ENCODE results near the gene UMAD1.

Gene UMAD1

DNA sequence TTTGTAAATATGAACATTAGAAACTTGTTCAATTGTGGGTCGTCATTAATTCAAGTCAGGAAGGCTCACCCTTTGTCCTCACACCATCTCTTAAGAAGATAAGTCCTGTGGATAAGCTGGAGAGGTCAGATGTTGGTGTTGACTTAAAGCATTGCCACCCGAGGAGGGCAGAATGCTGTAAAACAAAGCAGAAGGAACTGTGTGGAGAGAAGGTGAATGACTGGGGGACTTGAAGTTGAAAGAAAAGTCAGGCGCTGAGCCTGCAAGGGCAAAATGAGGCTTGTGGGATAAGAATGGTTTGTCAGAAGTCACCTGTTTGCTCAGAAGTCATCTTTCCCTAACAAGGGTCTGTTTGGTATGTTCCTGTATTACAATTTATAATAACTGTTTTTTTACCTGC lies 68.7 kb downstream of the UMAD1 start:
- no peaks in the 10 kb centered on the region for H3K27me3 Mint-ChIP-seq
- no peak overlapping the region for H3K27ac Mint-ChIP-seq
- H3K4me1 Mint-ChIP-seq (ENCODE audit: low read depth) = peaks cover 38% of the 10 kb centered on the region
- no peaks in the 10 kb centered on the region for H3K9me3 Mint-ChIP-seq (ENCODE audit: low read depth)
- H3K36me3 Mint-ChIP-seq = peaks cover 3% of the 10 kb centered on the region
- no peak overlapping the region for H3K4me3 Mint-ChIP-seq

GRCh38 chr7:7710469-7710868 lies 69.9 kb downstream of the UMAD1 start:
- Mint-ChIP-seq H3K27ac (no peak overlapping the region), H3K4me1 (ENCODE audit: low read depth) (peaks cover 38% of the 10 kb centered on the region), H3K36me3 (peaks cover 3% of the 10 kb centered on the region), H3K4me3 (no peak overlapping the region), H3K27me3 (no peaks in the 10 kb centered on the region), H3K9me3 (ENCODE audit: low read depth) (no peaks in the 10 kb centered on the region)

DNA sequence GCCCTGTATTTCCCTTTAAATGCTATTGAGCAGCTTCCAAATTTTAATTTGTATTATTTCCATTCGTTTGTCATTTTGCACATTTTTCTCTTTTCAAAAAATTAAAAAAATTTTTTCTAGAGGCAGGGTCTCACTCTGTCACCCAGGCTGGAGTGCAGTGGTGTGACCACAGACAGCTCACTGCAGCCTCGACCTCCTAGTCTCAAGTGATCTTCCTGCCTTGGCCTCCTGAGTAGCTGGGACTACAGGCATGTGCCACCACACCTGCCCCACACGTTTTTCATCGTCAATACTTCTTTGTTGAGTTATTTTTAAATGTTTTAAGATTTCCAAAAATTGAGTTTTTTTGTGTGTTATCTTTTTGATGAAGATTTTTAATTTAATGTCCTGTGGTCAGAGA lies 73.2 kb downstream of the UMAD1 start:
- Mint-ChIP-seq H3K4me3 (no peak overlapping the region), H3K9me3 (ENCODE audit: low read depth) (no peaks in the 10 kb centered on the region), H3K27ac (no peak overlapping the region), H3K4me1 (ENCODE audit: low read depth) (peaks cover 28% of the 10 kb centered on the region), H3K27me3 (no peaks in the 10 kb centered on the region), H3K36me3 (peaks cover 3% of the 10 kb centered on the region)

DNA sequence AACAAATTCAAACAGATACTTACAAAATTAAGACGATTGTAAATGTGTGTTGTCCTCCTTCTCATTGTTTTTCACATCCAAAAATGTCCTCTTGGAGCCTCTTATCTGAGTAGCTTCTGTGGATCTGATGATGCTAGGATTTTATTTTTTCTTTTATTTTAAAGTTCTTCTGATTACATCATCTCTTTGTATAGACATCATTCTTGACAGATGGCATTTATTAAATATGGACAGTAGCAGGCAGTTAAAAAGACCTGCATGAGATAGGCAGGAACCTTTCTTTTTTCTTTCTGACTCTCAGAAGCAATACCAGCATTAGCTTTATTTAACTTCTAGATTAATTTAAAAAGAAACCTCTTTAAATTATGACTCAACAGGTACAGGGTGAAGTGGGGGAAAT lies 77.9 kb downstream of the UMAD1 start, which contains the start of gene RPA3:
Gene RPA3 (minus strand): TSS at position 116 of the 400 bp plus-strand sequence. CDS start 78,189 bp downstream, outside the sequence.
- Mint-ChIP-seq H3K4me1 (ENCODE audit: low read depth) (peaks cover 18% of the 10 kb centered on the region), H3K27ac (peak within 1 kb of the TSS; percentile 92), H3K27me3 (no peaks in the 10 kb centered on the region), H3K9me3 (ENCODE audit: low read depth) (no peaks in the 10 kb centered on the region), H3K4me3 (peak within 1 kb of the TSS; percentile 58), H3K36me3 (peaks cover 10% of the 10 kb centered on the region)

- Mint-ChIP-seq H3K4me3 (peak overlapping the region; percentile 58), H3K27ac (peak overlapping the region; percentile 92), H3K9me3 (ENCODE audit: low read depth) (no peaks in the 10 kb centered on the region), H3K36me3 (peaks cover 10% of the 10 kb centered on the region), H3K27me3 (no peaks in the 10 kb centered on the region), H3K4me1 (ENCODE audit: low read depth) (peaks cover 17% of the 10 kb centered on the region)
Measured at GRCh38 chr7:7719236-7719635, 78.7 kb downstream of the UMAD1 start.

GRCh38 chr7:7720193-7720592 lies 79.6 kb downstream of the UMAD1 start:
- Mint-ChIP-seq H3K36me3 (peaks cover 12% of the 10 kb centered on the region), H3K27ac (peak overlapping the region; percentile 92), H3K4me1 (ENCODE audit: low read depth) (peaks cover 17% of the 10 kb centered on the region), H3K9me3 (ENCODE audit: low read depth) (no peaks in the 10 kb centered on the region), H3K4me3 (no peak overlapping the region), H3K27me3 (no peaks in the 10 kb centered on the region)

GRCh38 chr7:7720750-7721621 lies 80.4 kb downstream of the UMAD1 start:
- no peak overlapping the region for H3K27ac Mint-ChIP-seq

DNA sequence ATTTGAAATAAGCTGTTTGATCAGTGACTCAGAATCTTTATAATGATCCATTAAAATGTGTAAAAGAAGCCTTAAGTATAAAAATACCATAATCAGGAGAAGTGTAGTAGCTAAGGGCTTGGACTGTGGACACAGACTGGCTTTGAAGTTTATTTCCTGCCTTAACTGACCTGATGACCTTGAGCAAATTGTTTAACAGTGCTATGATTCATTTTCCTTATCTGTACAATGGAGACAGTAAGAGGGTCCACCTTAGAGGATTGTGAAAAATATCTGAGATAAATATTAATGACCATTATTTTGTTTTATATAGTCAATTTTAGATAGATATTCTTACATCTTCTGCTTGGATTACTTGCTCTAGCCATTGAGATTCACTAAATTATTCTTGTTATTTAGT lies 91.2 kb downstream of the UMAD1 start:
- no peak overlapping the region for H3K27ac Mint-ChIP-seq
- H3K36me3 Mint-ChIP-seq = peaks cover 5% of the 10 kb centered on the region
- no peaks in the 10 kb centered on the region for H3K27me3 Mint-ChIP-seq
- H3K4me3 Mint-ChIP-seq = no peak overlapping the region
- no peaks in the 10 kb centered on the region for H3K9me3 Mint-ChIP-seq (ENCODE audit: low read depth)
- H3K4me1 Mint-ChIP-seq (ENCODE audit: low read depth) = peaks cover 5% of the 10 kb centered on the region

More at GRCh38 chr7:7720750-7721621, 80.4 kb downstream of the UMAD1 start:
- Mint-ChIP-seq H3K9me3 (ENCODE audit: low read depth) (no peaks in the 10 kb centered on the region), H3K4me3 (no peak overlapping the region), H3K4me1 (ENCODE audit: low read depth) (peaks cover 17% of the 10 kb centered on the region), H3K27me3 (no peaks in the 10 kb centered on the region), H3K36me3 (peaks cover 12% of the 10 kb centered on the region)

DNA sequence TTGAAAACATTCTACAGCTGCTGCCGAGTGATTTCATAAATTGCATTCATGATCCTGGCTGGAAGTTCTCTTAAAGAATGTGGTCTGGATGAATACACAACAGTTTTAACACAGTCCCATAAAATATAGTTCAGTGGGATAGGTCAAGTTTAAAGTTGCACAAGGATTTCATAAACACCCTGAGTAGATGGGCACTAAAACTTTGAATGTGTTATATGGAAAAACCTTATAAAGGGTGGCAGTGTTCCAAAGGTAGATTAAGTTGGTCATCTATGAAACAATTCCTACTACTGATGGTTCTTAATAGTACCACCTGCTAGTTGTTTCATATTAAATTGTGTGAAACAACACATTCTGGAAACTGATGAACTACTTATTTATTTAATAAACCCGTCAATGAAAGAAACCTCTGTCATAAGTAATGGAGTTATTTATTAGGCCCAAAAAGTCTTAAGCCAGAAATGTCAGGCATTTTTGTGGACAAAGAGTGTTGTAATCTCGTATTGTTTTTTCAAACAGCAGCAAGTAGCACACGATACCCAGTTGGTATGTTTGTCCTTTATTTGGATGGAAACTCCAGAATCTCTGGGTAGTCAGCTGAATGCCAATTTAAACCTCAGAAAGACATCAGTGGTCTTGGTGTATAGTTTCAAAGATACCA lies 92.2 kb downstream of the UMAD1 start:
- Mint-ChIP-seq H3K36me3 (peaks cover 7% of the 10 kb centered on the region), H3K27ac (no peak overlapping the region), H3K27me3 (no peaks in the 10 kb centered on the region), H3K4me1 (ENCODE audit: low read depth) (peaks cover 7% of the 10 kb centered on the region), H3K9me3 (ENCODE audit: low read depth) (no peaks in the 10 kb centered on the region), H3K4me3 (no peak overlapping the region)

DNA sequence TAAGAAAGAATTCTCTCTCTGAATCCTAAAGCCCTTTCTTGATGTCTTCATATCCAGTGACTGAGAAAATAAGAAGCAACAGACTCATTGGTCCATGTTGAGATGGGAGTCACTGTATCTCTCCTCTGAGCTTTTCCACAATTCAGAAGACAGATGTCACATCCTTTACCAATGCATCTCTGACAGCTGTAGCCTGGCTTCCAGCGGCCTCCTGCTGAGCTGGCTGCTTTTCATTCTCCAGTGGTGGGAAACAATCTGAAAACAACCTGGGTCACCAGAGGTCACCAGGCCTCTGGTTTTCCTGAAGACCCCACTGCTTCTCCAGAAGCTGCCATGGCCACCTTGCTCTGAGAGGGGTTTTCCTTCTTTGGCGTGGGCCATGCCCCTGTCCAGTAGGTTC lies 96.1 kb downstream of the UMAD1 start:
- Mint-ChIP-seq H3K9me3 (ENCODE audit: low read depth) (no peaks in the 10 kb centered on the region), H3K4me3 (no peak overlapping the region), H3K27me3 (no peaks in the 10 kb centered on the region), H3K36me3 (peaks cover 9% of the 10 kb centered on the region), H3K4me1 (ENCODE audit: low read depth) (peaks cover 22% of the 10 kb centered on the region), H3K27ac (no peak overlapping the region)

- H3K27me3 Mint-ChIP-seq = no peaks in the 10 kb centered on the region
- H3K9me3 Mint-ChIP-seq (ENCODE audit: low read depth) = no peaks in the 10 kb centered on the region
- H3K36me3 Mint-ChIP-seq = peaks cover 13% of the 10 kb centered on the region
- H3K4me1 Mint-ChIP-seq (ENCODE audit: low read depth) = peaks cover 22% of the 10 kb centered on the region
- H3K27ac Mint-ChIP-seq = no peak overlapping the region
- no peak overlapping the region for H3K4me3 Mint-ChIP-seq
Measured at GRCh38 chr7:7737674-7738073, 97.1 kb downstream of the UMAD1 start.

GRCh38 chr7:7738177-7738576 lies 97.6 kb downstream of the UMAD1 start:
- H3K4me3 Mint-ChIP-seq = no peak overlapping the region
- H3K9me3 Mint-ChIP-seq (ENCODE audit: low read depth) = no peaks in the 10 kb centered on the region
- H3K4me1 Mint-ChIP-seq (ENCODE audit: low read depth) = peaks cover 22% of the 10 kb centered on the region
- no peak overlapping the region for H3K27ac Mint-ChIP-seq
- no peaks in the 10 kb centered on the region for H3K27me3 Mint-ChIP-seq
- H3K36me3 Mint-ChIP-seq = peaks cover 13% of the 10 kb centered on the region

GRCh38 chr7:7738622-7739021 lies 98.1 kb downstream of the UMAD1 start:
- no peaks in the 10 kb centered on the region for H3K27me3 Mint-ChIP-seq
- H3K4me3 Mint-ChIP-seq = no peak overlapping the region
- no peak overlapping the region for H3K27ac Mint-ChIP-seq
- H3K4me1 Mint-ChIP-seq (ENCODE audit: low read depth) = peaks cover 22% of the 10 kb centered on the region
- H3K36me3 Mint-ChIP-seq = peaks cover 13% of the 10 kb centered on the region
- no peaks in the 10 kb centered on the region for H3K9me3 Mint-ChIP-seq (ENCODE audit: low read depth)

- Mint-ChIP-seq H3K4me3 (no peak overlapping the region), H3K4me1 (ENCODE audit: low read depth) (peaks cover 21% of the 10 kb centered on the region), H3K9me3 (ENCODE audit: low read depth) (no peaks in the 10 kb centered on the region), H3K36me3 (peaks cover 13% of the 10 kb centered on the region), H3K27ac (no peak overlapping the region), H3K27me3 (no peaks in the 10 kb centered on the region)
Measured at GRCh38 chr7:7739204-7740036, 98.9 kb downstream of the UMAD1 start.

DNA sequence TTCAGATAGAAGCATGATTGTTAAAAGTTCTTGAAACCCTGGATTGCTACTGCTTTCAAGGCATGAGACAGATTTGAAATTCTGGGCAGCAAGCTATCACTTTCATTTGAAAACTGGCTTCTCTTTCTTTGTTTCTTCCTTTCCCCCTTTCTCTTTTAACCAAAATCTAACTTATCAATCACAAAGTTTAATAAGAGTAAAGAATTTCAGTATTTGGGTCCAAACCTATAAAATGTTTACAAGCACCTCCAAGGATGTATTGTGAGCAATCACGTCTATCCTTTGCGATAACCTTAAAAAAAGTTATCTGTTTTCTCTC lies 99.4 kb downstream of the UMAD1 start:
- Mint-ChIP-seq H3K4me1 (ENCODE audit: low read depth) (peaks cover 19% of the 10 kb centered on the region), H3K36me3 (peaks cover 13% of the 10 kb centered on the region), H3K27me3 (no peaks in the 10 kb centered on the region), H3K27ac (no peak overlapping the region), H3K9me3 (ENCODE audit: low read depth) (no peaks in the 10 kb centered on the region), H3K4me3 (no peak overlapping the region)

Measured in activated naive CD8-positive, alpha-beta T cell (primary cell).